H1 (cell line): ENCODE data around the gene STX10. TPM values are rescaled to one million over a fixed set of nuclear protein-coding genes. Genes with fewer than 3 reads are reported as not detected.

ENCODE experiments used
- ATF2 ChIP-seq: IDR thresholded peaks from 2 replicates; pipeline ENCODE4 v1.6.1; 2012; ENCODE audit warnings: low read length, inconsistent platforms
- CHD1 ChIP-seq: IDR thresholded peaks from 2 replicates; pipeline ENCODE4 v1.6.1; 2012; ENCODE audit warnings: low read depth, low read length, improper control_type of control experiment
- CHD2 ChIP-seq: IDR thresholded peaks from 2 replicates; pipeline ENCODE4 v1.6.1; 2012; ENCODE audit warnings: low read length, improper control_type of control experiment
- CTBP2 ChIP-seq: IDR thresholded peaks from 2 replicates; pipeline ENCODE4 v1.7.0; 2011; ENCODE audit warnings: borderline replicate concordance, mild to moderate bottlenecking, moderate library complexity, mixed read lengths, low read length; ENCODE audit not compliant: insufficient read depth, insufficient read length
- EGR1 ChIP-seq: IDR thresholded peaks from 2 replicates; pipeline ENCODE4 v1.6.1; 2011; ENCODE audit warnings: low read depth, low read length, borderline replicate concordance
- GABPA ChIP-seq: IDR thresholded peaks from 2 replicates; pipeline ENCODE4 v1.6.1; 2011; ENCODE audit warnings: mild to moderate bottlenecking, low read length, moderate library complexity, borderline replicate concordance; ENCODE audit not compliant: insufficient read depth
- HDAC6 ChIP-seq: IDR thresholded peaks from one replicate; pipeline ENCODE4 v1.7.1; 2012; ENCODE audit warnings: low read depth, mild to moderate bottlenecking, inconsistent platforms, low read length, moderate library complexity
- KDM5A ChIP-seq: fragments of 200-600 bp; IDR thresholded peaks from 2 replicates; pipeline ENCODE4 v1.7.1; 2012; ENCODE audit warnings: mild to moderate bottlenecking, low read length, inconsistent platforms, mixed read lengths
- NRF1 ChIP-seq: IDR thresholded peaks from 2 replicates; pipeline ENCODE4 v1.6.1; 2011; ENCODE audit warnings: mild to moderate bottlenecking, low read depth, low read length, improper control_type of control experiment
- POLR2A ChIP-seq, 2 experiments: IDR thresholded peaks; 1 replicate in 1 of 2; 2 replicates in 1 of 2; pipeline ENCODE4 v1.6.1; 2011; ENCODE audit warnings: low read depth in 2 of 2, low read length in 2 of 2, mild to moderate bottlenecking in 2 of 2; ENCODE audit errors: control extremely low read depth in 1 of 2
- RBBP5 ChIP-seq: IDR thresholded peaks from 2 replicates; pipeline ENCODE4 v1.7.1; 2012; ENCODE audit warnings: low read depth, mild to moderate bottlenecking, inconsistent platforms, low read length, moderate library complexity, borderline replicate concordance
- RFX5 ChIP-seq: IDR thresholded peaks from 2 replicates; pipeline ENCODE4 v1.6.1; 2011; ENCODE audit warnings: low read depth, low read length, improper control_type of control experiment, borderline replicate concordance
- RXRA ChIP-seq: IDR thresholded peaks from 2 replicates; pipeline ENCODE4 v1.6.1; 2011; ENCODE audit warnings: low read depth, mild to moderate bottlenecking, low read length, moderate library complexity; ENCODE audit not compliant: insufficient read depth
- SIN3A ChIP-seq, 2 experiments: IDR thresholded peaks in 1 of 2; conservative IDR thresholded peaks in 1 of 2; 2 replicates each; pipeline ENCODE4 v1.6.1; 2011 to 2012; ENCODE audit warnings: low read length in 2 of 2, improper control_type of control experiment in 1 of 2, low read depth in 1 of 2, mild to moderate bottlenecking in 1 of 2
- SIRT6 ChIP-seq: IDR thresholded peaks from one replicate; pipeline ENCODE4 v1.7.1; 2012; ENCODE audit warnings: low read length, inconsistent platforms
- SUZ12 ChIP-seq: fragments of 200-600 bp; sonication (generic); IDR thresholded peaks from 2 replicates; pipeline ENCODE4 v1.6.1; 2012; ENCODE audit warnings: mild to moderate bottlenecking, inconsistent platforms, low read length, moderate library complexity, mixed read lengths
- TAF1 ChIP-seq: IDR thresholded peaks from 2 replicates; pipeline ENCODE4 v1.6.1; 2011; ENCODE audit warnings: mild to moderate bottlenecking, low read depth, low read length
- TBP ChIP-seq: IDR thresholded peaks from 2 replicates; pipeline ENCODE4 v1.6.1; 2011; ENCODE audit warnings: low read depth, low read length, improper control_type of control experiment
- TCF12 ChIP-seq: IDR thresholded peaks from 2 replicates; pipeline ENCODE4 v1.6.1; 2011; ENCODE audit warnings: low read depth, mild to moderate bottlenecking, low read length
- USF2 ChIP-seq: IDR thresholded peaks from 2 replicates; pipeline ENCODE4 v1.6.1; 2011; ENCODE audit warnings: low read length, improper control_type of control experiment
- YY1 ChIP-seq: IDR thresholded peaks from 2 replicates; pipeline ENCODE4 v1.6.1; 2011; ENCODE audit warnings: low read depth, mild to moderate bottlenecking, low read length
- ZNF274 ChIP-seq: IDR thresholded peaks from 2 replicates; pipeline ENCODE4 v1.7.0; 2012; ENCODE audit warnings: low read length, borderline replicate concordance; ENCODE audit errors: extremely low read depth
- polyA plus RNA-seq, 7 experiments: library from polyadenylated mRNA; depleted of rRNA in 3 of 7; stranded (reverse) in 5 of 7; unstranded in 2 of 7; fragments of >200 nt in 5 of 7; fragments of 200-250 nt in 2 of 7; gene quantifications; 1 replicate in 5 of 7; 2 replicates in 1 of 7; 4 replicates in 1 of 7; pipeline versions ENCODE4 v1.2.1 to v1.2.3, GENCODE V29; 2011 to 2013; ENCODE audit warnings: missing spikeins in 2 of 7, mixed read lengths in 2 of 7
- total RNA-seq: library from RNA; stranded (reverse); fragmentation: NEBNext Ultra II Directional; extraction: Animal tissue kit (Norgen Biotek cat#: 25700); gene quantifications from 2 replicates; pipeline ENCODE4 v1.2.1, GENCODE V29; 2021
- TF ChIP-seq, protein P1 (sequence below): IDR thresholded peaks from 2 replicates; pipeline ENCODE4 v1.6.1; 2011; ENCODE audit warnings: low read depth, mild to moderate bottlenecking, low read length; ENCODE audit not compliant: insufficient read depth

STX10 gene
- total and polyA plus RNA-seq, 2 of the 8 experiments (the other 6 are each of a cell fraction or from before 2014, with no cell fraction given) = 53.0 to 80.1 TPM

- TF ChIP-seq CHD1 (no peak), RXRA (no peak), GABPA (no peak), CTBP2 (peak; percentile 14), ATF2 (peak; percentile 68), RBBP5 (no peak), TAF1 (no peak; the same call in 1 of the 2 replicates), NRF1 (no peak), ZNF274 (no peak), TCF12 (no peak), HDAC6 (no peak), SUZ12 (no peak), CHD2 (no peak), EGR1 (no peak), TBP (no peak), SIN3A (conservative IDR thresholded peaks at IDR 0.05 in 1 of 2, IDR thresholded peaks at IDR 0.05 in 1 of 2; ENCODE audit: low read depth in 1 of 2, low read length in 2 of 2) (peak; percentile 15 to 53; a peak in 3 of 4 replicates), KDM5A (no peak), POLR2A (IDR thresholded peaks at IDR 0.05; ENCODE audit: control extremely low read depth in 1 of 2, low read depth in 2 of 2, low read length in 2 of 2) (no peak; a peak in 1 of 3 replicates), USF2 (no peak), RFX5 (no peak), SIRT6 (no peak), YY1 (no peak)
- TF ChIP-seq, protein P1, sequence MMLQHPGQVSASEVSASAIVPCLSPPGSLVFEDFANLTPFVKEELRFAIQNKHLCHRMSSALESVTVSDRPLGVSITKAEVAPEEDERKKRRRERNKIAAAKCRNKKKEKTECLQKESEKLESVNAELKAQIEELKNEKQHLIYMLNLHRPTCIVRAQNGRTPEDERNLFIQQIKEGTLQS = no peak
Observed at GRCh38 chr19:13154241-13154778, 4.1 kb upstream of the STX10 start (continued).
